Endodermal cell (in vitro differentiated cells): ENCODE data around the gene ZCCHC14. TPM values are rescaled to one million over a fixed set of nuclear protein-coding genes. Genes with fewer than 3 reads are reported as not detected.

Experiments used
- DNase-seq: peaks from one replicate; pipeline ENCODE4 v3.0.0-alpha.2; 2017
- H3K27ac ChIP-seq: 2 replicates; pipeline ENCODE4 v1.5.1; 2013; ENCODE audit warnings: mild to moderate bottlenecking, low read depth, low read length, moderate library complexity
- H3K27me3 ChIP-seq: 2 replicates; pipeline ENCODE4 v1.6.1; 2013; ENCODE audit warnings: mild to moderate bottlenecking, low read length, moderate library complexity; ENCODE audit not compliant: insufficient read depth, control insufficient read depth, poor library complexity, severe bottlenecking
- H3K36me3 ChIP-seq: 2 replicates; pipeline ENCODE4 v1.7.0; 2013; ENCODE audit warnings: mild to moderate bottlenecking, low read length, moderate library complexity; ENCODE audit not compliant: control insufficient read depth, insufficient read depth
- H3K4me1 ChIP-seq: one replicate; pipeline ENCODE4 v1.7.0; 2013; ENCODE audit warnings: low read length; ENCODE audit not compliant: control insufficient read depth, insufficient read depth
- H3K4me3 ChIP-seq: 2 replicates; pipeline ENCODE4 v1.5.1; 2013; ENCODE audit warnings: mild to moderate bottlenecking, low read length, moderate library complexity
- H3K9ac ChIP-seq: 2 replicates; pipeline ENCODE4 v1.6.1; 2013; ENCODE audit warnings: mild to moderate bottlenecking, low read length, moderate library complexity; ENCODE audit not compliant: poor library complexity, severe bottlenecking; ENCODE audit errors: extremely low read depth
- H3K9me3 ChIP-seq: 2 replicates; pipeline ENCODE4 v1.6.1; 2013; ENCODE audit warnings: mild to moderate bottlenecking, low read length, moderate library complexity; ENCODE audit not compliant: control insufficient read depth
- H3K27ac Mint-ChIP-seq: 2 replicates; pipeline ENCODE4 v1.8.0; 2020; ENCODE audit warnings: mixed read lengths
- H3K27me3 Mint-ChIP-seq: 2 replicates; pipeline ENCODE4 v1.8.0; 2021; ENCODE audit warnings: mild to moderate bottlenecking, mixed read lengths; ENCODE audit not compliant: insufficient read depth
- H3K36me3 Mint-ChIP-seq: 2 replicates; pipeline ENCODE4 v1.8.0; 2020; ENCODE audit warnings: low read depth, mixed read lengths
- H3K4me1 Mint-ChIP-seq: 2 replicates; pipeline ENCODE4 v1.8.0; 2020; ENCODE audit warnings: mixed read lengths
- H3K4me3 Mint-ChIP-seq: 2 replicates; pipeline ENCODE4 v1.8.0; 2020; ENCODE audit warnings: mild to moderate bottlenecking, moderate library complexity, mixed read lengths
- H3K9me3 Mint-ChIP-seq: 2 replicates; pipeline ENCODE4 v1.8.0; 2020; ENCODE audit warnings: mild to moderate bottlenecking, mixed read lengths
- CTCF ChIP-seq: fragments of 200-600 bp; sonication (generic); conservative IDR thresholded peaks from 2 replicates; pipeline ENCODE4 v1.5.0; 2021; ENCODE audit warnings: antibody characterized with exemption, mild to moderate bottlenecking
- WGBS, 2 experiments: methylation state at CpG; one replicate each; pipeline versions ENCODE4 v1.1.5 to v1.1.7; 2013; ENCODE audit warnings: missing lambda C conversion rate in 2 of 2, mixed read lengths in 1 of 2; ENCODE audit not compliant: insufficient coverage in 1 of 2, insufficient read length in 1 of 2; 5-methylcytosine and 5-hydroxymethylcytosine counted together
- total RNA-seq, 2 donors: library from RNA; stranded (reverse); fragmentation: NEBNext Ultra II Directional in 1 of 2; extraction: Animal tissue kit (Norgen Biotek cat#: 25700) in 1 of 2; gene quantifications; 2 replicates in 1 of 2; 3 replicates in 1 of 2; pipeline ENCODE4 v1.2.1, GENCODE V29; 2021

ZCCHC14 gene
- total RNA-seq, 2 donors from 2014 or later = 27.3 to 33.7 TPM

DNA sequence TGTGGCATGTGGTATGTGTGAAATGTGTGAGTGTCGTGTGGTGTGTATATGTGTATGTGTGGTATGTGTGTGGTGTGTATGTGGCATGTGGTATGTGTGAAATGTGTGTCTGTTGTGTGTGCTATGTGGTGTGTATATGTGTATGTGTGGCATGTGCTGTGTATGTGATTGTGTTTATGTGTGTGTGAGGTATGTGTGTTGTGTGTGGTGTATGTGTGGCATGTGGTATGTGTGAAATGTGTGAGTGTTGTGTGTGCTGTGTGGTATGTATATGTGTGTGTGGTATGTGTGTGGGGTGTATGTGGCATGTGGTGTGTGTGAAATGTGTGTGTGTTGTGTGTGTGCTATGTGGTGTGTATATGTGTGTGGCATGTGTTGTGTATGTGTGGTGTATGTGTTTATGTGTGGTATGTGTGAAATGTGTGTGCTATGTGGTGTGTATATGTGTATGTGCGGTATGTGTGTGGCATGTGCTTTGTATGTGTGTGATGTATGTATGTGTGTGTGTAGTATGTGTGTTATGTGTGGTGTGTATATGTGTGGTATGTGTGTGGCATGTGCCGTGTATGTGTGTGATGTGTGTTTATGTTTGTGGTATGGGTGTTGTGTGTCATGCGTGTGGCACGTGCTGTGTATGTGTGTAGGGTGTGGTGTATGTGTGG is 9.6 kb upstream of the ZCCHC14 start:
- WGBS, 2 experiments = 84 to 94% methylated on average over 5 of the region's 5 CpGs
- TF ChIP-seq CTCF = no peak
- no peaks in the 10 kb centered on the region for H3K4me1 Mint-ChIP-seq
- no peak overlapping the region for H3K4me3 Mint-ChIP-seq
- no peaks in the 10 kb centered on the region for H3K9me3 Mint-ChIP-seq
- Histone ChIP-seq H3K27ac (no peak overlapping the region), H3K4me1 (no peaks in the 10 kb centered on the region), H3K36me3 (no peaks in the 10 kb centered on the region), H3K9me3 (no peaks in the 10 kb centered on the region), H3K9ac (no peak overlapping the region), H3K27me3 (no peaks in the 10 kb centered on the region), H3K4me3 (no peak overlapping the region)
- H3K27ac Mint-ChIP-seq = no peak overlapping the region
- H3K36me3 Mint-ChIP-seq = no peaks in the 10 kb centered on the region
- no peaks in the 10 kb centered on the region for H3K27me3 Mint-ChIP-seq
- no peak for DNase-seq

- H3K4me1 Mint-ChIP-seq = no peaks in the 10 kb centered on the region
- H3K9me3 Mint-ChIP-seq = no peaks in the 10 kb centered on the region
- WGBS, 2 experiments = 87 to 89% methylated on average over 1 to 5 of the region's 5 CpGs
- H3K27ac Mint-ChIP-seq = no peak overlapping the region
- no peak for TF ChIP-seq CTCF
- no peaks in the 10 kb centered on the region for H3K4me1 ChIP-seq
- no peaks in the 10 kb centered on the region for H3K9me3 ChIP-seq
- H3K9ac ChIP-seq = no peak overlapping the region
- H3K27me3 Mint-ChIP-seq = no peaks in the 10 kb centered on the region
- H3K27ac ChIP-seq = no peak overlapping the region
- H3K4me3 Mint-ChIP-seq = no peak overlapping the region
- H3K36me3 ChIP-seq = no peaks in the 10 kb centered on the region
- DNase-seq = no peak
- no peaks in the 10 kb centered on the region for H3K36me3 Mint-ChIP-seq
- H3K27me3 ChIP-seq = no peaks in the 10 kb centered on the region
- no peak overlapping the region for H3K4me3 ChIP-seq
Measured at GRCh38 chr16:87501117-87501516, 8.3 kb upstream of the ZCCHC14 start.

GRCh38 chr16:87499189-87499486 is 6.3 kb upstream of the ZCCHC14 start:
- Mint-ChIP-seq H3K27ac (no peak overlapping the region), H3K36me3 (no peaks in the 10 kb centered on the region)
- TF ChIP-seq CTCF = no peak

More at GRCh38 chr16:87499189-87499486, 6.3 kb upstream of the ZCCHC14 start:
- WGBS, 2 experiments = 79 to 85% methylated on average over 2 of the region's 2 CpGs
- Mint-ChIP-seq H3K4me3 (no peak overlapping the region), H3K27me3 (no peaks in the 10 kb centered on the region), H3K4me1 (no peaks in the 10 kb centered on the region), H3K9me3 (no peaks in the 10 kb centered on the region)
- Histone ChIP-seq H3K27ac (no peak overlapping the region), H3K9ac (no peak overlapping the region), H3K4me3 (no peak overlapping the region), H3K4me1 (no peaks in the 10 kb centered on the region), H3K36me3 (no peaks in the 10 kb centered on the region), H3K27me3 (no peaks in the 10 kb centered on the region), H3K9me3 (no peaks in the 10 kb centered on the region)
- no peak for DNase-seq
